ENCODE data around the gene SNX10.

DNA sequence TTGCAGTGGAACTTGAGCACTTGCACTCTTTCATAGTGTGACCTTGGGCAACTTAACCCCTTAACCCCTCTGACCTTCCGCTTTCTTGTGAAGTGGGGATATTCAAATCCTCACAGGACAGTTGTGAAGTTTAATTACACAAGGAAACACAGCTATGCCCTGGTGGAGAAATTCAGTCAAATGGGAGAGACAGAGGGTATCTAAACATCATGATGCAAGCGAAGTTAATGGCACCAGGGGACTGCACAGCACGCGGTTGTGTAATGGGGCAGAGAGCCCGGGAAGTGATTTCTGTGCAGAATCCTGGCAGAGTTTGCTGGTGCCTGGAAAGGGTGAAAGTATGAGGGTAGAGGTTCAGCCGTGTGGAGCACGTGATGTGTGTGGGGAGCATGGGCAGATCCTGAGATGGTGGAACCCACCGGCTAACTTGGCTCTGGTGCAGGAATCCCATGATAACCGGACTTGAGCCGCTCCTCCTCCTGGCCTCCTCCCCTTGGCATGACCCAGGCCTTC, 51.7 kb downstream of the SNX10 start:
- no peak for TF ChIP-seq POLR2A (IDR thresholded peaks at IDR 0.05; ENCODE audit: extremely low read depth, insufficient read length)
- TF ChIP-seq, protein P1, sequence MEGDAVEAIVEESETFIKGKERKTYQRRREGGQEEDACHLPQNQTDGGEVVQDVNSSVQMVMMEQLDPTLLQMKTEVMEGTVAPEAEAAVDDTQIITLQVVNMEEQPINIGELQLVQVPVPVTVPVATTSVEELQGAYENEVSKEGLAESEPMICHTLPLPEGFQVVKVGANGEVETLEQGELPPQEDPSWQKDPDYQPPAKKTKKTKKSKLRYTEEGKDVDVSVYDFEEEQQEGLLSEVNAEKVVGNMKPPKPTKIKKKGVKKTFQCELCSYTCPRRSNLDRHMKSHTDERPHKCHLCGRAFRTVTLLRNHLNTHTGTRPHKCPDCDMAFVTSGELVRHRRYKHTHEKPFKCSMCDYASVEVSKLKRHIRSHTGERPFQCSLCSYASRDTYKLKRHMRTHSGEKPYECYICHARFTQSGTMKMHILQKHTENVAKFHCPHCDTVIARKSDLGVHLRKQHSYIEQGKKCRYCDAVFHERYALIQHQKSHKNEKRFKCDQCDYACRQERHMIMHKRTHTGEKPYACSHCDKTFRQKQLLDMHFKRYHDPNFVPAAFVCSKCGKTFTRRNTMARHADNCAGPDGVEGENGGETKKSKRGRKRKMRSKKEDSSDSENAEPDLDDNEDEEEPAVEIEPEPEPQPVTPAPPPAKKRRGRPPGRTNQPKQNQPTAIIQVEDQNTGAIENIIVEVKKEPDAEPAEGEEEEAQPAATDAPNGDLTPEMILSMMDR (IDR thresholded peaks at IDR 0.05; ENCODE audit: low read depth, low read length): no peak
- no peak for TF ChIP-seq MAX (IDR thresholded peaks at IDR 0.05; ENCODE audit: low read depth, low read length)

Data from NB4 (cell line).